NB4 (cell line): Measurements from ENCODE around the gene SLCO2B1.

Experiments used
- CTCF ChIP-seq: IDR thresholded peaks from one replicate; pipeline ENCODE4 v1.5.1; 2012; ENCODE audit warnings: low read depth, low read length
- MAX ChIP-seq: IDR thresholded peaks from 2 replicates; pipeline ENCODE4 v1.6.1; 2011; ENCODE audit warnings: low read depth, low read length
- POLR2A ChIP-seq: IDR thresholded peaks from 2 replicates; pipeline ENCODE4 v1.6.1; 2011; ENCODE audit warnings: mild to moderate bottlenecking; ENCODE audit not compliant: insufficient read length; ENCODE audit errors: extremely low read depth

GRCh38 chr11:75205564-75206020 is 54.7 kb downstream of the SLCO2B1 start:
- TF ChIP-seq CTCF (no peak), POLR2A (no peak), MAX (no peak)
